ENCODE measurements around the gene DHCR7.

The DHCR7 gene

GRCh38 chr11:71463331-71464211, 15.4 kb upstream of the DHCR7 start:
- Histone ChIP-seq H3K27me3 (ENCODE audit: control insufficient read depth, insufficient read depth, low read length) (no peaks in the 10 kb centered on the region), H3K9me3 (ENCODE audit: control insufficient read depth, low read depth, low read length) (no peaks in the 10 kb centered on the region), H3K9ac (ENCODE audit: low read length) (no peak overlapping the region), H3K4me1 (ENCODE audit: control insufficient read depth, low read depth, low read length) (no peaks in the 10 kb centered on the region), H3K36me3 (ENCODE audit: control insufficient read depth, low read depth, low read length) (peaks cover 13% of the 10 kb centered on the region), H3K27ac (ENCODE audit: low read length) (no peak overlapping the region), H3K4me3 (ENCODE audit: low read length) (no peak overlapping the region)

- Histone ChIP-seq H3K27me3 (ENCODE audit: control insufficient read depth, insufficient read depth, low read length) (no peaks in the 10 kb centered on the region), H3K4me1 (ENCODE audit: control insufficient read depth, low read depth, low read length) (no peaks in the 10 kb centered on the region), H3K36me3 (ENCODE audit: control insufficient read depth, low read depth, low read length) (peaks cover 13% of the 10 kb centered on the region), H3K9ac (ENCODE audit: low read length) (no peak overlapping the region), H3K4me3 (ENCODE audit: low read length) (no peak overlapping the region), H3K9me3 (ENCODE audit: control insufficient read depth, low read depth, low read length) (no peaks in the 10 kb centered on the region), H3K27ac (ENCODE audit: low read length) (no peak overlapping the region)
Observed at GRCh38 chr11:71462726-71463125, 14.5 kb upstream of the DHCR7 start.

- no peaks in the 10 kb centered on the region for H3K27me3 ChIP-seq (ENCODE audit: control insufficient read depth, insufficient read depth, low read length)
- no peak overlapping the region for H3K9ac ChIP-seq (ENCODE audit: low read length)
- no peaks in the 10 kb centered on the region for H3K4me1 ChIP-seq (ENCODE audit: control insufficient read depth, low read depth, low read length)
- no peak overlapping the region for H3K4me3 ChIP-seq (ENCODE audit: low read length)
- H3K9me3 ChIP-seq (ENCODE audit: control insufficient read depth, low read depth, low read length) = no peaks in the 10 kb centered on the region
- peaks cover 16% of the 10 kb centered on the region for H3K36me3 ChIP-seq (ENCODE audit: control insufficient read depth, low read depth, low read length)
- H3K27ac ChIP-seq (ENCODE audit: low read length) = no peak overlapping the region
Observed at GRCh38 chr11:71461696-71462095, 13.5 kb upstream of the DHCR7 start.

GRCh38 chr11:71459767-71460320, 11.7 kb upstream of the DHCR7 start:
- Histone ChIP-seq H3K36me3 (ENCODE audit: control insufficient read depth, low read depth, low read length) (peaks cover 16% of the 10 kb centered on the region), H3K4me1 (ENCODE audit: control insufficient read depth, low read depth, low read length) (no peaks in the 10 kb centered on the region), H3K27ac (ENCODE audit: low read length) (no peak overlapping the region), H3K9ac (ENCODE audit: low read length) (no peak overlapping the region), H3K4me3 (ENCODE audit: low read length) (no peak overlapping the region), H3K9me3 (ENCODE audit: control insufficient read depth, low read depth, low read length) (no peaks in the 10 kb centered on the region), H3K27me3 (ENCODE audit: control insufficient read depth, insufficient read depth, low read length) (no peaks in the 10 kb centered on the region)

GRCh38 chr11:71459076-71459766, 11.0 kb upstream of the DHCR7 start:
- Histone ChIP-seq H3K27me3 (ENCODE audit: control insufficient read depth, insufficient read depth, low read length) (no peaks in the 10 kb centered on the region), H3K9me3 (ENCODE audit: control insufficient read depth, low read depth, low read length) (no peaks in the 10 kb centered on the region), H3K9ac (ENCODE audit: low read length) (no peak overlapping the region), H3K36me3 (ENCODE audit: control insufficient read depth, low read depth, low read length) (peaks cover 16% of the 10 kb centered on the region), H3K4me3 (ENCODE audit: low read length) (no peak overlapping the region), H3K27ac (ENCODE audit: low read length) (no peak overlapping the region), H3K4me1 (ENCODE audit: control insufficient read depth, low read depth, low read length) (no peaks in the 10 kb centered on the region)

- H3K9ac ChIP-seq (ENCODE audit: low read length) = no peak overlapping the region
- no peak overlapping the region for H3K4me3 ChIP-seq (ENCODE audit: low read length)
- H3K9me3 ChIP-seq (ENCODE audit: control insufficient read depth, low read depth, low read length) = no peaks in the 10 kb centered on the region
- no peaks in the 10 kb centered on the region for H3K27me3 ChIP-seq (ENCODE audit: control insufficient read depth, insufficient read depth, low read length)
- H3K36me3 ChIP-seq (ENCODE audit: control insufficient read depth, low read depth, low read length) = peaks cover 16% of the 10 kb centered on the region
- H3K4me1 ChIP-seq (ENCODE audit: control insufficient read depth, low read depth, low read length) = no peaks in the 10 kb centered on the region
- H3K27ac ChIP-seq (ENCODE audit: low read length) = no peak overlapping the region
Observed at GRCh38 chr11:71458146-71459070, 10.2 kb upstream of the DHCR7 start.

GRCh38 chr11:71456831-71457230, 8.6 kb upstream of the DHCR7 start:
- Histone ChIP-seq H3K27ac (ENCODE audit: low read length) (no peak overlapping the region), H3K4me3 (ENCODE audit: low read length) (no peak overlapping the region), H3K4me1 (ENCODE audit: control insufficient read depth, low read depth, low read length) (peaks cover 6% of the 10 kb centered on the region), H3K36me3 (ENCODE audit: control insufficient read depth, low read depth, low read length) (peaks cover 16% of the 10 kb centered on the region), H3K9me3 (ENCODE audit: control insufficient read depth, low read depth, low read length) (no peaks in the 10 kb centered on the region), H3K27me3 (ENCODE audit: control insufficient read depth, insufficient read depth, low read length) (no peaks in the 10 kb centered on the region), H3K9ac (ENCODE audit: low read length) (no peak overlapping the region)

- H3K4me1 ChIP-seq (ENCODE audit: control insufficient read depth, low read depth, low read length) = peaks cover 12% of the 10 kb centered on the region
- no peak overlapping the region for H3K4me3 ChIP-seq (ENCODE audit: low read length)
- H3K27ac ChIP-seq (ENCODE audit: low read length) = no peak overlapping the region
- no peak overlapping the region for H3K9ac ChIP-seq (ENCODE audit: low read length)
- H3K9me3 ChIP-seq (ENCODE audit: control insufficient read depth, low read depth, low read length) = no peaks in the 10 kb centered on the region
- peaks cover 16% of the 10 kb centered on the region for H3K36me3 ChIP-seq (ENCODE audit: control insufficient read depth, low read depth, low read length)
- H3K27me3 ChIP-seq (ENCODE audit: control insufficient read depth, insufficient read depth, low read length) = no peaks in the 10 kb centered on the region
Observed at GRCh38 chr11:71456294-71456693, 8.1 kb upstream of the DHCR7 start.

- Histone ChIP-seq H3K9me3 (ENCODE audit: control insufficient read depth, low read depth, low read length) (no peaks in the 10 kb centered on the region), H3K27ac (ENCODE audit: low read length) (no peak overlapping the region), H3K9ac (ENCODE audit: low read length) (no peak overlapping the region), H3K36me3 (ENCODE audit: control insufficient read depth, low read depth, low read length) (peaks cover 10% of the 10 kb centered on the region), H3K4me1 (ENCODE audit: control insufficient read depth, low read depth, low read length) (peaks cover 17% of the 10 kb centered on the region), H3K4me3 (ENCODE audit: low read length) (no peak overlapping the region), H3K27me3 (ENCODE audit: control insufficient read depth, insufficient read depth, low read length) (no peaks in the 10 kb centered on the region)
Observed at GRCh38 chr11:71454470-71455113, 6.4 kb upstream of the DHCR7 start.

- peaks cover 4% of the 10 kb centered on the region for H3K36me3 ChIP-seq (ENCODE audit: control insufficient read depth, low read depth, low read length)
- H3K9me3 ChIP-seq (ENCODE audit: control insufficient read depth, low read depth, low read length) = no peaks in the 10 kb centered on the region
- H3K27ac ChIP-seq (ENCODE audit: low read length) = no peak overlapping the region
- H3K4me3 ChIP-seq (ENCODE audit: low read length) = peak overlapping the region; percentile 69
- no peak overlapping the region for H3K9ac ChIP-seq (ENCODE audit: low read length)
- H3K27me3 ChIP-seq (ENCODE audit: control insufficient read depth, insufficient read depth, low read length) = no peaks in the 10 kb centered on the region
- H3K4me1 ChIP-seq (ENCODE audit: control insufficient read depth, low read depth, low read length) = peaks cover 17% of the 10 kb centered on the region
Observed at GRCh38 chr11:71453918-71454304, 5.7 kb upstream of the DHCR7 start.
